IMR-90 (cell line): ENCODE data around the gene MRPL38.

ENCODE experiments used
- BHLHE40 ChIP-seq: fragments of 150-350 bp; IDR thresholded peaks from 2 replicates; pipeline ENCODE4 v1.6.1; 2016; ENCODE audit warnings: mild to moderate bottlenecking, low read depth, low read length
- CEBPB ChIP-seq: IDR thresholded peaks from 2 replicates; pipeline ENCODE4 v1.6.1; 2012; ENCODE audit warnings: low read depth, low read length, improper control_type of control experiment
- CHD1 ChIP-seq: IDR thresholded peaks from 2 replicates; pipeline ENCODE4 v1.6.1; 2012; ENCODE audit warnings: low read depth, low read length, improper control_type of control experiment
- CTCF ChIP-seq: conservative IDR thresholded peaks from 2 replicates; pipeline ENCODE4 v1.5.1; 2012; ENCODE audit warnings: mild to moderate bottlenecking, low read depth, low read length, improper control_type of control experiment
- MAFK ChIP-seq: IDR thresholded peaks from 2 replicates; pipeline ENCODE4 v1.6.1; 2012; ENCODE audit warnings: low read depth, low read length, improper control_type of control experiment
- POLR2A ChIP-seq: IDR thresholded peaks from 2 replicates; pipeline ENCODE4 v1.6.1; 2012; ENCODE audit warnings: mild to moderate bottlenecking, low read depth, low read length
- RCOR1 ChIP-seq: IDR thresholded peaks from 2 replicates; pipeline ENCODE4 v1.6.1; 2012; ENCODE audit warnings: mild to moderate bottlenecking, low read length, improper control_type of control experiment; ENCODE audit not compliant: insufficient replicate concordance

- TF ChIP-seq POLR2A (no peak), BHLHE40 (no peak), CTCF (no peak), MAFK (no peak), CHD1 (no peak), RCOR1 (no peak), CEBPB (no peak)
Measured at GRCh38 chr17:75891605-75892555, 12.8 kb downstream of the MRPL38 start.
